Measurements from ENCODE around the gene SLC35F6. TPM values are rescaled to one million over a fixed set of nuclear protein-coding genes. Genes with fewer than 3 reads are reported as not detected.
"Not testable (repeated sequence)": the region's sequence is repeated elsewhere in the genome, so short reads cannot be mapped to it uniquely, and the experiment has no call there.

The SLC35F6 gene
- total and polyA plus RNA-seq, 2 experiments from 2014 or later: 37.1 to 46.9 TPM

- no peaks in the 10 kb centered on the region for H3K4me1 ChIP-seq (ENCODE audit: insufficient read depth)
- no peaks in the 10 kb centered on the region for H3F3A ChIP-seq (ENCODE audit: insufficient read depth)
- in situ Hi-C loops (cut with MboI): no loop called here
- H3K4me3 ChIP-seq: no peak overlapping the region
- H3K79me2 ChIP-seq (ENCODE audit: insufficient read depth): no peaks in the 10 kb centered on the region
- H3K4me2 ChIP-seq (ENCODE audit: unreplicated experiment): no peak overlapping the region
- no peak overlapping the region for H2AFZ ChIP-seq
- H3K9me2 ChIP-seq (ENCODE audit: insufficient read depth): no peaks in the 10 kb centered on the region
- no peak overlapping the region for H3K27ac ChIP-seq
- H3K9ac ChIP-seq: no peak overlapping the region
- no peaks in the 10 kb centered on the region for H3K27me3 ChIP-seq (replicated peaks; ENCODE audit: insufficient read depth)
- no peaks in the 10 kb centered on the region for H3K9me3 ChIP-seq (ENCODE audit: low read depth)
- TF ChIP-seq EZH2 (IDR thresholded peaks at IDR 0.05; ENCODE audit: insufficient read depth, poor library complexity, severe bottlenecking): no peak
- TF ChIP-seq EZH2phosphoT487 (IDR thresholded peaks at IDR 0.05; ENCODE audit: insufficient read depth, low read depth): no peak
- WGBS, 2 experiments (ENCODE audit: low coverage in 1 of 2, low lambda C conversion rate in 2 of 2, missing lambda C conversion rate in 2 of 2): 41 to 43% methylated on average over 3 of the region's 3 CpGs
- no peaks in the 10 kb centered on the region for H4K20me1 ChIP-seq (ENCODE audit: insufficient read depth)
- H3K36me3 ChIP-seq (ENCODE audit: low read depth): no peaks in the 10 kb centered on the region
- no peak for DNase-seq
Observed at GRCh38 chr2:26746934-26747333, 17.1 kb upstream of the SLC35F6 start.

- H3K36me3 ChIP-seq (ENCODE audit: low read depth); H3K9ac ChIP-seq; H3K27ac ChIP-seq; H3K4me2 ChIP-seq (ENCODE audit: unreplicated experiment); H4K20me1 ChIP-seq (ENCODE audit: insufficient read depth); H2AFZ ChIP-seq; DNase-seq; H3K9me2 ChIP-seq (ENCODE audit: insufficient read depth); H3K79me2 ChIP-seq (ENCODE audit: insufficient read depth); H3K27me3 ChIP-seq (replicated peaks; ENCODE audit: insufficient read depth); H3F3A ChIP-seq (ENCODE audit: insufficient read depth); in situ Hi-C loops (cut with MboI); H3K9me3 ChIP-seq (ENCODE audit: low read depth); H3K4me3 ChIP-seq: not testable (repeated sequence)
- 78 to 86% methylated on average over 8 of the region's 8 CpGs for WGBS, 2 experiments (ENCODE audit: low coverage in 1 of 2, low lambda C conversion rate in 2 of 2, missing lambda C conversion rate in 2 of 2)
- H3K4me1 ChIP-seq (ENCODE audit: insufficient read depth): peaks cover 11% of the 10 kb centered on the region
Observed at GRCh38 chr2:26749787-26750420, 14.2 kb upstream of the SLC35F6 start.

- H3K4me2 ChIP-seq (ENCODE audit: unreplicated experiment); H3K27ac ChIP-seq; H3K27me3 ChIP-seq (replicated peaks; ENCODE audit: insufficient read depth); H3K9me2 ChIP-seq (ENCODE audit: insufficient read depth); H2AFZ ChIP-seq; H3K36me3 ChIP-seq (ENCODE audit: low read depth); DNase-seq; H3K9ac ChIP-seq; H4K20me1 ChIP-seq (ENCODE audit: insufficient read depth); in situ Hi-C loops (cut with MboI); H3K4me3 ChIP-seq; H3K9me3 ChIP-seq (ENCODE audit: low read depth); H3F3A ChIP-seq (ENCODE audit: insufficient read depth); H3K79me2 ChIP-seq (ENCODE audit: insufficient read depth): not testable (repeated sequence)
- 92% methylated on average over 11 of the region's 11 CpGs for WGBS, 2 experiments (ENCODE audit: low coverage in 1 of 2, low lambda C conversion rate in 2 of 2, missing lambda C conversion rate in 2 of 2)
- peaks cover 11% of the 10 kb centered on the region for H3K4me1 ChIP-seq (ENCODE audit: insufficient read depth)
Observed at GRCh38 chr2:26750467-26750866, 13.6 kb upstream of the SLC35F6 start.

- Histone ChIP-seq H3K27me3 (replicated peaks; ENCODE audit: insufficient read depth) (no peaks in the 10 kb centered on the region), H3K27ac (no peak overlapping the region), H3K9ac (no peak overlapping the region), H3K4me2 (ENCODE audit: unreplicated experiment) (no peak overlapping the region), H3K79me2 (ENCODE audit: insufficient read depth) (no peaks in the 10 kb centered on the region), H4K20me1 (ENCODE audit: insufficient read depth) (no peaks in the 10 kb centered on the region), H2AFZ (no peak overlapping the region), H3K4me3 (no peak overlapping the region), H3K36me3 (ENCODE audit: low read depth) (no peaks in the 10 kb centered on the region), H3K9me3 (ENCODE audit: low read depth) (no peaks in the 10 kb centered on the region), H3K9me2 (ENCODE audit: insufficient read depth) (no peaks in the 10 kb centered on the region), H3F3A (ENCODE audit: insufficient read depth) (peaks cover 7% of the 10 kb centered on the region), H3K4me1 (ENCODE audit: insufficient read depth) (peaks cover 20% of the 10 kb centered on the region)
- DNase-seq: peak; percentile 77
- no peak for TF ChIP-seq EZH2 (IDR thresholded peaks at IDR 0.05; ENCODE audit: insufficient read depth, poor library complexity, severe bottlenecking)
- no peak for TF ChIP-seq EZH2phosphoT487 (IDR thresholded peaks at IDR 0.05; ENCODE audit: insufficient read depth, low read depth)
- WGBS, 2 experiments (ENCODE audit: low coverage in 1 of 2, low lambda C conversion rate in 2 of 2, missing lambda C conversion rate in 2 of 2): 11 to 13% methylated on average over 3 of the region's 3 CpGs
- in situ Hi-C loops (cut with MboI): no loop called here
Observed at GRCh38 chr2:26752656-26753055, 11.4 kb upstream of the SLC35F6 start.

GRCh38 chr2:26754539-26754938 is 9.5 kb upstream of the SLC35F6 start:
- Histone ChIP-seq H2AFZ (no peak overlapping the region), H3F3A (ENCODE audit: insufficient read depth) (peaks cover 7% of the 10 kb centered on the region), H3K27me3 (replicated peaks; ENCODE audit: insufficient read depth) (no peaks in the 10 kb centered on the region), H3K4me3 (no peak overlapping the region), H4K20me1 (ENCODE audit: insufficient read depth) (no peaks in the 10 kb centered on the region), H3K36me3 (ENCODE audit: low read depth) (no peaks in the 10 kb centered on the region), H3K27ac (no peak overlapping the region), H3K9ac (no peak overlapping the region), H3K4me1 (ENCODE audit: insufficient read depth) (peaks cover 30% of the 10 kb centered on the region), H3K9me2 (ENCODE audit: insufficient read depth) (no peaks in the 10 kb centered on the region), H3K9me3 (ENCODE audit: low read depth) (no peaks in the 10 kb centered on the region), H3K4me2 (ENCODE audit: unreplicated experiment) (no peak overlapping the region), H3K79me2 (ENCODE audit: insufficient read depth) (no peaks in the 10 kb centered on the region)
- DNase-seq: no peak
- in situ Hi-C loops (cut with MboI): no loop called here
- WGBS, 2 experiments (ENCODE audit: low coverage in 1 of 2, low lambda C conversion rate in 2 of 2, missing lambda C conversion rate in 2 of 2): 76 to 85% methylated on average over 4 of the region's 4 CpGs
- TF ChIP-seq EZH2phosphoT487 (IDR thresholded peaks at IDR 0.05; ENCODE audit: insufficient read depth, low read depth): no peak
- TF ChIP-seq EZH2 (IDR thresholded peaks at IDR 0.05; ENCODE audit: insufficient read depth, poor library complexity, severe bottlenecking): no peak
